ENCODE data around the gene CCDC188.
A peak's percentile ranks its signal among the peaks of the same experiment; 100 is the strongest.

Gene CCDC188

GRCh38 chr22:20150381-20151275, at the start of gene CCDC188:
Gene CCDC188, minus strand, starts transcription at chr22:20151055. Its CDS starts 69 bp downstream, at chr22:20150986.
- DNase-seq = no peak

GRCh38 chr22:20199906-20200305, 49.1 kb upstream of the CCDC188 start:
- DNase-seq = no peak

- no peak for DNase-seq
These were observed 48.6 kb upstream of the CCDC188 start for GRCh38 chr22:20199413-20199842.

GRCh38 chr22:20198557-20199319, 47.9 kb upstream of the CCDC188 start:
- no peak for DNase-seq

- no peak for DNase-seq
These were observed 46.7 kb upstream of the CCDC188 start for GRCh38 chr22:20197407-20198030.

GRCh38 chr22:20196094-20196842, 45.4 kb upstream of the CCDC188 start:
- DNase-seq = no peak

- peak; percentile 73 to 86 for DNase-seq
These were observed 44.1 kb upstream of the CCDC188 start for GRCh38 chr22:20194681-20195593.

- no peak for DNase-seq
These were observed 43.1 kb upstream of the CCDC188 start for GRCh38 chr22:20193761-20194494.

GRCh38 chr22:20192972-20193760, 42.3 kb upstream of the CCDC188 start:
- no peak for DNase-seq

GRCh38 chr22:20192293-20192971, 41.6 kb upstream of the CCDC188 start:
- DNase-seq = no peak

- DNase-seq = no peak
These were observed 40.9 kb upstream of the CCDC188 start for GRCh38 chr22:20191803-20192202.

- no peak for DNase-seq
These were observed 40.2 kb upstream of the CCDC188 start for GRCh38 chr22:20191000-20191515.

GRCh38 chr22:20188567-20188877, 37.7 kb upstream of the CCDC188 start:
- DNase-seq = no peak

GRCh38 chr22:20187777-20188566, 37.1 kb upstream of the CCDC188 start:
- no peak for DNase-seq

- DNase-seq = no peak
These were observed 36.2 kb upstream of the CCDC188 start for GRCh38 chr22:20186871-20187546.

GRCh38 chr22:20186183-20186870, 35.5 kb upstream of the CCDC188 start:
- DNase-seq = no peak

GRCh38 chr22:20185750-20186149, 34.9 kb upstream of the CCDC188 start:
- no peak for DNase-seq
